GM18858 (cell line): ENCODE data around the gene LRRC25.

Experiments
- ATAC-seq: cut with Tn5 transposase; IDR thresholded peaks from one replicate; pipeline ENCODE4 v1.9.1; 2021; ENCODE audit not compliant: unreplicated experiment

LRRC25 gene

DNA sequence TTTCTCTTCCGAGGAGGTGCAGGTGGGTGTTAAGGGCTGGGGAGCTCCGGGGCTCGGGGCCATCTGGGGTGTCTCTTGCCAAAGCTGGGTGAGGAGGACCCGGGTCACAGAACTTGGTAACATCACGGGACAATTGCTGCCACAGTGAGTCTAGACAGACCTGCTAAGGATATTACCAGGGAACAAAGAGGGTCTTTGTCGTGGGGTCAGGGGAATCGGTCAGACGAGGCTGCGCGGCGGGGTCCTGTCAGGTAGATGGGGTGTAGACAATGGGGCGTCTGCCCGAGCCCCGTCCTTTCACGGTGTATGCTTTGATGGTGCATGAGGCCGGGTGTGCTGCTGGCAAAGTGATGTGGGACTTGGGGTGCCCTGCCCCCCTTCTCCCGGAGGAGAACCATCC is 49.3 kb downstream of the LRRC25 start:
- no peak for ATAC-seq

DNA sequence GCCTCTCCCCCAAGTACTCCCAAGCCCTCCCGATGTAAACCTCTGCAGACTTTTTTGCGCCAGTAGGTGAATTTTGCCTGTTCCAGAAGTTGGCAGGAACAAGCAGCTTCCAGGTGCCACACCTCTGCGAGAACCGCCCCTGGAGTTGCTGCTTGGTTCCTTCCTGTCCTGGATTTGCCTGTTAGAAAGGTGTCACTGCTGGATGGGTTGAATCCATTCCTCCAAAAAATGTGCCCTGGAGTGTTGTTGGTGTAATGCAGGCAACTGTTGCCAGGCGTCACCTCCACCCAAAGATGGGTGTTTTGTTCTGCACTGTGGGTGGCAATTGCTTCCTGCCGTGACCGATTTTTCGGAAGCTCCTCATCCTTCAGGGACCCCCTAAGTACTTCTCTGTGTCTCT is 51.3 kb downstream of the LRRC25 start:
- ATAC-seq, result no peak

DNA sequence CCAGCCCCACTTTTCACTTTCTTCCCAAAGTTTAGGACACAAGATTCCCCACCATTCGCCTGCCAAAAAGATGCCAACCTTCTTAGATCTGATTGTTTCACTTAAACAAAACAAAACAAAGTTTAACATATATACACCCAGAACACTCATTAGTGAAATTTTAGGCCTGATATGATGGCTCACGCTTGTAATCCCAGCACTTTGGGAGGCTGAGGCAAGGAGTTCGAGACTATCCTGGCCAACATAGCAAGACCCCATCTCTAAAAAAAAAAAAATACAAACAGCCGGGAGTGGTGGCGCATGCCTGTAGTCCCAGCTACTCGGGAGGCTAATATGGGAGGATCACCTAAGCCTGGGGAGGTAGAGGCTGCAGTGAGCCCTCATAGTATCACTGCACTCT is 52.1 kb downstream of the LRRC25 start:
- no peak for ATAC-seq

DNA sequence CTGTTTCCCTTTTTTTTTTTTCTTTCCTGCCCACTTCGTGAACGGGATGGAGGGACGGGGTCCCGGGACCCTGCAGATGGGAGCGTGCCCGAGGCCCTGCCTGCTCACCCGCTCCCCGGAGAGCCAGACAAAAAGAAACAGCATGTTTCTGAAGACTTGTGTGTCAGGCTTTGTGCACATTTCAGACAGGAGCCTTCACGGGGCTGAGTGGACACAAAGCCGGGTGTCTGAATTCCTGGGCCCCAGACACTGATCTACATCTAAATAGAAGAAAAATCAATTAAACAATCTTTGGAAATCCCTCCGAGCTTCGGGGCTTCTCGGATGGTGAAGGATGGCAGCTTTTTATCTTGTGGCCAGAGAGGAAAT is 52.9 kb downstream of the LRRC25 start:
- no peak for ATAC-seq

DNA sequence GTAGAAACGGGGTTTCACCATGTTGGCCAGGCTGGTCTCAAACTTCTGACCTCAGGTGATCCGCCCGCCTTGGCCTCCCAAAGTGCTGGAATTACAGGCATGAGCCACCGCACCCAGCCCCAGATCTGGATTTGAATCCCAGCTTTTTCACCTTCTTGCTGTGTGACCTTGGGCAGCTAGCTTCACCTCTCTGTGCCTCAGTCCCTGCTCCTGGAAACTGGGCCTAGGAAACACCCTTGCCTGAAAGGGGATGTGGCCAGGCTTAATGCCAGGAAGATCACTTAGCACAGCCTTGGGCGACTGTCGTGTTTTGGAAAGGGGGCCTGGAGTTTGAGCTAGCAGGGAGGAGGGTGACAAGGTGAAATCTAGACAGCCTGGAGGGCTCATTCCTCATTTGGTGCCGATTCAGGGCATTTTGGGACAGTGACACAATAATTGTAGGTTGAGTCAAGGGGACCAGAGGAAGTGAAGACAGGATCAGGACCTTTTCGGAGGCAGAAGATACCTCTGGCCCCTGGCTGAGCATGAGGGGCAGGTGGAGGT is 55.3 kb downstream of the LRRC25 start:
- no peak for ATAC-seq
